Spleen (tissue), 7 donors: ENCODE data around the gene TP53.

ENCODE experiments used
- POLR2A ChIP-seq, 3 donors: fragments of 450-650 bp; IDR thresholded peaks; one replicate each; pipeline ENCODE4 v1.5.1; 2017; ENCODE audit warnings: antibody characterized with exemption in 3 of 3, mild to moderate bottlenecking in 1 of 3
- TF ChIP-seq, protein P1 (sequence below), 11 experiments: fragments of 200-600 bp in 7 of 11; fragments of 450-650 bp in 4 of 11; sonication (generic) in 4 of 11; IDR thresholded peaks in 8 of 11; conservative IDR thresholded peaks in 3 of 11; 1 replicate in 7 of 11; 2 replicates in 4 of 11; pipeline versions ENCODE4 v1.4.0 to v1.8.0; 2016 to 2021; ENCODE audit warnings: antibody characterized with exemption in 11 of 11, inconsistent platforms in 4 of 11, mild to moderate bottlenecking in 1 of 11
- donor health status: DM: no; HTN: no; CAD: no; lungs with moderate emphysema.
- donor health status: DM: no; HTN: no; CAD: no.
- donor health status: DM: no; HTN: no; CAD: no.

DNA sequence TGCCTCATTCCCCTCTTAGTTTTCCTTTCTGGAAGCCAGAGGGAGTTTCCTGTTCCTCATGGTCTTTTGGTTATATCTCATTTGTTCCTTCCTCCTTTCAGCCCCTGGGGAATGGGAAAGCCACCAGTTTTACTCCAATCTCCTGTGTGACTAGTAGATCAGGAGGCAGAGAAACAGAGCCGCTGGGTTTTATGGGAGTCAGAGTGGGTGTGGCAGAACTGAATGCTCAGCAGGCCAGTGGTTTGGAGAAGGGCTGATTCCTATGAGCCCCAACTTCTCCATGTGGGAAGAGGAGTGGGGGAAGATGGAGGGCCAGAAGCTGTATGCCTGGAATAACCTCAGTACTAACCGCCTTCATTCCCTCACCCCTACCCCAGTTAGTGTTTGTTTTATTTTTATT lies 34.3 kb upstream of the TP53 start:
- TF ChIP-seq, protein P1, sequence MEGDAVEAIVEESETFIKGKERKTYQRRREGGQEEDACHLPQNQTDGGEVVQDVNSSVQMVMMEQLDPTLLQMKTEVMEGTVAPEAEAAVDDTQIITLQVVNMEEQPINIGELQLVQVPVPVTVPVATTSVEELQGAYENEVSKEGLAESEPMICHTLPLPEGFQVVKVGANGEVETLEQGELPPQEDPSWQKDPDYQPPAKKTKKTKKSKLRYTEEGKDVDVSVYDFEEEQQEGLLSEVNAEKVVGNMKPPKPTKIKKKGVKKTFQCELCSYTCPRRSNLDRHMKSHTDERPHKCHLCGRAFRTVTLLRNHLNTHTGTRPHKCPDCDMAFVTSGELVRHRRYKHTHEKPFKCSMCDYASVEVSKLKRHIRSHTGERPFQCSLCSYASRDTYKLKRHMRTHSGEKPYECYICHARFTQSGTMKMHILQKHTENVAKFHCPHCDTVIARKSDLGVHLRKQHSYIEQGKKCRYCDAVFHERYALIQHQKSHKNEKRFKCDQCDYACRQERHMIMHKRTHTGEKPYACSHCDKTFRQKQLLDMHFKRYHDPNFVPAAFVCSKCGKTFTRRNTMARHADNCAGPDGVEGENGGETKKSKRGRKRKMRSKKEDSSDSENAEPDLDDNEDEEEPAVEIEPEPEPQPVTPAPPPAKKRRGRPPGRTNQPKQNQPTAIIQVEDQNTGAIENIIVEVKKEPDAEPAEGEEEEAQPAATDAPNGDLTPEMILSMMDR (IDR thresholded peaks at IDR 0.05 in 8 of 11, conservative IDR thresholded peaks at IDR 0.05 in 3 of 11), result no peak
- no peak for TF ChIP-seq POLR2A (IDR thresholded peaks at IDR 0.05)
